Right kidney (tissue), 1 donor: ENCODE data around the gene YPEL5.
"Not testable (repeated sequence)": the region's sequence is repeated elsewhere in the genome, so short reads cannot be mapped to it uniquely, and the experiment has no call there.

Source experiments
- DNase-seq: peaks from one replicate; pipeline ENCODE4 v3.0.0-alpha.2; 2016

YPEL5 gene

GRCh38 chr2:30134582-30134981 is 12.2 kb upstream of the YPEL5 start:
- no peak for DNase-seq

GRCh38 chr2:30135541-30135940 is 11.3 kb upstream of the YPEL5 start:
- DNase-seq, result no peak

GRCh38 chr2:30136764-30137444 is 9.9 kb upstream of the YPEL5 start:
- no peak for DNase-seq

GRCh38 chr2:30139131-30139870 is 7.5 kb upstream of the YPEL5 start:
- DNase-seq, result no peak

GRCh38 chr2:30141136-30141535 is 5.7 kb upstream of the YPEL5 start:
- no peak for DNase-seq

GRCh38 chr2:30144260-30144659 is 2.5 kb upstream of the YPEL5 start:
- DNase-seq, result no peak

GRCh38 chr2:30144951-30145350 is 1.9 kb upstream of the YPEL5 start:
- not testable (repeated sequence) for DNase-seq

GRCh38 chr2:30145826-30146336 is 926 bp upstream of the YPEL5 start:
- no peak for DNase-seq

- DNase-seq, result no peak
These were observed 448 bp downstream of the YPEL5 start for GRCh38 chr2:30147196-30147714.

- peak; percentile 84 for DNase-seq
These were observed 1.2 kb downstream of the YPEL5 start for GRCh38 chr2:30147715-30148610.

GRCh38 chr2:30148850-30149249 is 2.0 kb downstream of the YPEL5 start:
- no peak for DNase-seq

GRCh38 chr2:30149513-30149912 is 2.7 kb downstream of the YPEL5 start:
- no peak for DNase-seq

- no peak for DNase-seq
These were observed 3.2 kb downstream of the YPEL5 start for GRCh38 chr2:30149976-30150375.

GRCh38 chr2:30150786-30151185 is 4.0 kb downstream of the YPEL5 start:
- no peak for DNase-seq

GRCh38 chr2:30152385-30152784 is 5.6 kb downstream of the YPEL5 start:
- no peak for DNase-seq

- no peak for DNase-seq
These were observed 8.4 kb downstream of the YPEL5 start for GRCh38 chr2:30155202-30155601.

- DNase-seq, result no peak
These were observed 9.3 kb downstream of the YPEL5 start for GRCh38 chr2:30155889-30156658.

- DNase-seq, result no peak
These were observed 10.8 kb downstream of the YPEL5 start for GRCh38 chr2:30157616-30158015.

GRCh38 chr2:30159766-30160165 is 13.0 kb downstream of the YPEL5 start:
- DNase-seq, result no peak

GRCh38 chr2:30161929-30162706 is 15.3 kb downstream of the YPEL5 start:
- DNase-seq, result no peak

- no peak for DNase-seq
These were observed 16.0 kb downstream of the YPEL5 start for GRCh38 chr2:30162806-30163205.
